Naive thymus-derived CD4-positive, alpha-beta T cell (primary cell): ENCODE measurements around the gene SYNRG. TPM values are rescaled to one million over a fixed set of nuclear protein-coding genes. Genes with fewer than 3 reads are reported as not detected.

Experiments used
- ATAC-seq: fragments of 150-1000 bp; cut with Tn5 transposase; 2 replicates; pipeline ENCODE4 v1.10.0; 2021; ENCODE audit warnings: mild to moderate bottlenecking, moderate library complexity
- CTCF ChIA-PET: fragments of 350-600 bp; sonication (Branson Sonifier 250); formaldehyde crosslinking; loops from one replicate; lab custom pipeline; 2021; ENCODE audit warnings: antibody characterized with exemption; lab: Charles Lee
- POLR2A ChIA-PET: fragments of 350-600 bp; sonication (Branson Sonifier 250); formaldehyde crosslinking; loops from one replicate; lab custom pipeline; 2021; ENCODE audit warnings: antibody characterized with exemption, inconsistent platforms; lab: Charles Lee
- DNase-seq, 9 donors: peaks; one replicate each; pipeline versions ENCODE4 v3.0.0 to v3.0.0-alpha.2; 2020 to 2022; ENCODE audit warnings: mixed read lengths in 1 of 9
- H3K27ac ChIP-seq: one replicate; pipeline ENCODE4 v1.7.0; 2013; ENCODE audit warnings: mild to moderate bottlenecking, low read depth, low read length, moderate library complexity
- H3K27me3 ChIP-seq, 2 donors: one replicate each; pipeline ENCODE4 v1.7.0; 2013; ENCODE audit warnings: low read length in 2 of 2, mild to moderate bottlenecking in 2 of 2, moderate library complexity in 2 of 2; ENCODE audit not compliant: control insufficient read depth in 2 of 2, insufficient read depth in 2 of 2
- H3K36me3 ChIP-seq, 3 experiments: 1 replicate in 2 of 3; 2 replicates in 1 of 3; pipeline ENCODE4 v1.7.0; 2013; ENCODE audit warnings: low read length in 3 of 3, mild to moderate bottlenecking in 3 of 3, moderate library complexity in 1 of 3; ENCODE audit not compliant: insufficient read depth in 3 of 3, control insufficient read depth in 2 of 3
- H3K4me1 ChIP-seq, 2 donors: one replicate each; pipeline ENCODE4 v1.7.0; 2013; ENCODE audit warnings: low read length in 2 of 2, mild to moderate bottlenecking in 2 of 2, moderate library complexity in 1 of 2; ENCODE audit not compliant: control insufficient read depth in 2 of 2, insufficient read depth in 2 of 2
- H3K4me3 ChIP-seq: 2 replicates; pipeline ENCODE4 v1.7.0; 2013; ENCODE audit warnings: mild to moderate bottlenecking, low read length
- H3K9me3 ChIP-seq, 3 experiments: 1 replicate in 2 of 3; 2 replicates in 1 of 3; pipeline ENCODE4 v1.7.0; 2013; ENCODE audit warnings: low read length in 3 of 3; ENCODE audit not compliant: control insufficient read depth in 2 of 3
- H3K27ac Mint-ChIP-seq, 9 donors: one replicate each; pipeline ENCODE4 v1.8.0; 2020 to 2022; ENCODE audit warnings: mixed read lengths in 9 of 9, mild to moderate bottlenecking in 8 of 9, moderate library complexity in 5 of 9, inconsistent platforms in 2 of 9
- H3K27me3 Mint-ChIP-seq, 5 donors: one replicate each; pipeline ENCODE4 v1.8.0; 2021 to 2022; ENCODE audit warnings: mixed read lengths in 5 of 5, mild to moderate bottlenecking in 1 of 5
- H3K36me3 Mint-ChIP-seq, 5 donors: one replicate each; pipeline ENCODE4 v1.8.0; 2020 to 2022; ENCODE audit warnings: mixed read lengths in 5 of 5, mild to moderate bottlenecking in 3 of 5, inconsistent platforms in 1 of 5
- H3K4me1 Mint-ChIP-seq, 7 donors: one replicate each; pipeline ENCODE4 v1.8.0; 2020 to 2022; ENCODE audit warnings: mixed read lengths in 7 of 7, mild to moderate bottlenecking in 3 of 7, inconsistent platforms in 1 of 7
- H3K4me3 Mint-ChIP-seq, 10 donors: one replicate each; pipeline ENCODE4 v1.8.0; 2020 to 2022; ENCODE audit warnings: mild to moderate bottlenecking in 10 of 10, mixed read lengths in 10 of 10, moderate library complexity in 6 of 10, inconsistent platforms in 2 of 10
- H3K9me3 Mint-ChIP-seq, 11 donors: one replicate each; pipeline ENCODE4 v1.8.0; 2020 to 2022; ENCODE audit warnings: mixed read lengths in 11 of 11, mild to moderate bottlenecking in 4 of 11, inconsistent platforms in 1 of 11, moderate library complexity in 1 of 11
- intact Hi-C, 2 donors: fragments of 100-400 bp; cut with micrococcal nuclease; formaldehyde crosslinking; loops; one replicate each; pipeline ENCODE4 v1.15.1; 2023
- polyA plus RNA-seq, 2 donors: library from polyadenylated mRNA; unstranded; fragments of 300-500 nt; fragmentation: Illumina TruSeq; gene quantifications; one replicate each; pipeline ENCODE4 v1.2.3, GENCODE V29; 2021
- total RNA-seq, 6 experiments: library from RNA in 5 of 6; stranded (reverse) in 5 of 6; gene quantifications; 1 replicate in 5 of 6; 2 replicates in 1 of 6; pipeline ENCODE4 v1.2.3 and lab custom pipeline; 2021 to 2026

Gene SYNRG
- total and polyA plus RNA-seq, 7 experiments from 2014 or later: 70.9 to 146 (median 100) TPM

GRCh38 chr17:37530420-37530819, 78.8 kb downstream of the SYNRG start:
- intact Hi-C loops: no loop called here
- H3K4me1 ChIP-seq: no peaks in the 10 kb centered on the region
- peaks cover 17 to 66% (median 20%) of the 10 kb centered on the region in 3 experiments for H3K36me3 ChIP-seq
- ChIA-PET POLR2A (interaction anchor here (0.6 kb wide), 1 partner anchor 15 kb away, joined by 5 read pairs; no protein-coding TSS in a partner anchor), CTCF (interaction anchor here (1.1 kb wide), 1 partner anchor 8 kb away, joined by 3 read pairs; no protein-coding TSS in a partner anchor)
- H3K4me3 ChIP-seq: no peak overlapping the region
- H3K4me1 Mint-ChIP-seq: peaks cover 0 to 8% (median 2%) of the 10 kb centered on the region in 7 donors
- no peak overlapping the region for H3K4me3 Mint-ChIP-seq
- H3K27me3 Mint-ChIP-seq: no peaks in the 10 kb centered on the region
- peaks cover 0 to 22% (median 19%) of the 10 kb centered on the region in 5 donors for H3K36me3 Mint-ChIP-seq
- peaks cover 0 to 2% (median 0%) of the 10 kb centered on the region in 11 donors for H3K9me3 Mint-ChIP-seq
- no peak overlapping the region for H3K27ac ChIP-seq
- ATAC-seq (no peak), DNase-seq (no peak)
- H3K9me3 ChIP-seq: no peaks in the 10 kb centered on the region
- H3K27me3 ChIP-seq: no peaks in the 10 kb centered on the region
- H3K27ac Mint-ChIP-seq: peak overlapping the region in 6 of 9 donors; percentile 22 to 87 (median 44)

GRCh38 chr17:37527249-37527851, 81.9 kb downstream of the SYNRG start:
- H3K4me1 ChIP-seq: no peaks in the 10 kb centered on the region
- H3K27ac ChIP-seq: no peak overlapping the region
- intact Hi-C loops: loop anchor here (1.0 to 2.0 kb wide), 2 partner anchors 82 to 263 kb away; partner anchors contain the start of gene SYNRG (in 1 of the 2)
- ChIA-PET CTCF (interaction anchor here (0.6 to 1.5 kb wide), 7 partner anchors 10 to 289 kb away, joined by 3 to 12 read pairs (median 3); partner anchors contain the start of gene SYNRG), POLR2A (no interaction called here)
- H3K9me3 ChIP-seq: no peaks in the 10 kb centered on the region
- H3K27ac Mint-ChIP-seq: peak overlapping the region in 6 of 9 donors; percentile 12 to 52 (median 38)
- ATAC-seq (peak; percentile 74), DNase-seq (peak in 7 of 9 donors; percentile 13 to 59 (median 49))
- H3K4me3 Mint-ChIP-seq: no peak overlapping the region
- H3K4me1 Mint-ChIP-seq: peaks cover 7 to 25% (median 15%) of the 10 kb centered on the region in 7 donors
- H3K36me3 ChIP-seq: peaks cover 15 to 82% (median 22%) of the 10 kb centered on the region in 3 experiments
- no peak overlapping the region for H3K4me3 ChIP-seq
- H3K9me3 Mint-ChIP-seq: no peaks in the 10 kb centered on the region
- no peaks in the 10 kb centered on the region for H3K27me3 Mint-ChIP-seq
- H3K36me3 Mint-ChIP-seq: peaks cover 6 to 29% (median 22%) of the 10 kb centered on the region in 5 donors
- no peaks in the 10 kb centered on the region for H3K27me3 ChIP-seq

GRCh38 chr17:37523715-37524219, 85.5 kb downstream of the SYNRG start:
- no peak for DNase-seq
- intact Hi-C loops: no loop called here

GRCh38 chr17:37521821-37522220, 87.4 kb downstream of the SYNRG start:
- Histone ChIP-seq H3K27me3 (no peaks in the 10 kb centered on the region), H3K4me3 (no peak overlapping the region), H3K27ac (no peak overlapping the region), H3K9me3 (no peaks in the 10 kb centered on the region), H3K4me1 (no peaks in the 10 kb centered on the region), H3K36me3 (peaks cover 0 to 90% (median 22%) of the 10 kb centered on the region in 3 experiments)
- Mint-ChIP-seq H3K4me1 (peaks cover 13 to 23% (median 15%) of the 10 kb centered on the region in 7 donors), H3K27me3 (no peaks in the 10 kb centered on the region), H3K36me3 (peaks cover 11 to 40% (median 26%) of the 10 kb centered on the region in 5 donors), H3K9me3 (no peaks in the 10 kb centered on the region), H3K27ac (peak overlapping the region in 7 of 9 donors; percentile 0 to 90 (median 51)), H3K4me3 (no peak overlapping the region)
- ATAC-seq: no peak
- no peak for DNase-seq
- ChIA-PET CTCF (interaction anchor here (1.0 to 1.3 kb wide), 2 partner anchors 9 to 11 kb away, joined by 3 read pairs; no protein-coding TSS in a partner anchor), POLR2A (no interaction called here)
- intact Hi-C loops: no loop called here

More at GRCh38 chr17:37523715-37524219, 85.5 kb downstream of the SYNRG start:
- no peak for ATAC-seq
- peaks cover 15 to 25% (median 18%) of the 10 kb centered on the region in 7 donors for H3K4me1 Mint-ChIP-seq
- H3K36me3 ChIP-seq: peaks cover 8 to 80% (median 12%) of the 10 kb centered on the region in 3 experiments
- H3K27me3 ChIP-seq: no peaks in the 10 kb centered on the region
- H3K27me3 Mint-ChIP-seq: no peaks in the 10 kb centered on the region
- ChIA-PET CTCF (interaction anchor here (0.6 kb wide), 1 partner anchor 12 kb away, joined by 7 read pairs; no protein-coding TSS in a partner anchor), POLR2A (no interaction called here)
- no peak overlapping the region for H3K4me3 ChIP-seq
- H3K36me3 Mint-ChIP-seq: peaks cover 6 to 33% (median 20%) of the 10 kb centered on the region in 5 donors
- H3K4me1 ChIP-seq: no peaks in the 10 kb centered on the region
- no peaks in the 10 kb centered on the region for H3K9me3 ChIP-seq
- peak overlapping the region; percentile 4 to 88 (median 71) for H3K27ac Mint-ChIP-seq
- peak overlapping the region; percentile 44 for H3K27ac ChIP-seq
- H3K4me3 Mint-ChIP-seq: peak overlapping the region in 1 of 10 donors; percentile 65
- no peaks in the 10 kb centered on the region for H3K9me3 Mint-ChIP-seq

- Histone ChIP-seq H3K9me3 (no peaks in the 10 kb centered on the region), H3K27ac (no peak overlapping the region), H3K27me3 (no peaks in the 10 kb centered on the region), H3K36me3 (peaks cover 6 to 91% (median 22%) of the 10 kb centered on the region in 3 experiments), H3K4me1 (no peaks in the 10 kb centered on the region), H3K4me3 (no peak overlapping the region)
- DNase-seq (no peak), ATAC-seq (no peak)
- intact Hi-C loops: no loop called here
- ChIA-PET CTCF (no interaction called here), POLR2A (interaction anchor here (1.5 kb wide), 1 partner anchor 29 kb away, joined by 3 read pairs; no protein-coding TSS in a partner anchor)
- Mint-ChIP-seq H3K9me3 (no peaks in the 10 kb centered on the region), H3K27me3 (no peaks in the 10 kb centered on the region), H3K4me1 (peaks cover 13 to 23% (median 15%) of the 10 kb centered on the region in 7 donors), H3K36me3 (peaks cover 11 to 46% (median 25%) of the 10 kb centered on the region in 5 donors), H3K4me3 (no peak overlapping the region), H3K27ac (peak overlapping the region in 7 of 9 donors; percentile 19 to 68 (median 44))
These were observed 89.0 kb downstream of the SYNRG start for GRCh38 chr17:37520174-37520573.

GRCh38 chr17:37519251-37519985, 89.8 kb downstream of the SYNRG start:
- no peaks in the 10 kb centered on the region for H3K27me3 ChIP-seq
- peak overlapping the region in 7 of 9 donors; percentile 19 to 79 (median 68) for H3K27ac Mint-ChIP-seq
- no peak for DNase-seq
- CTCF ChIA-PET: no interaction called here
- no peaks in the 10 kb centered on the region for H3K9me3 Mint-ChIP-seq
- no peaks in the 10 kb centered on the region for H3K27me3 Mint-ChIP-seq
- H3K36me3 ChIP-seq: peaks cover 6 to 87% (median 25%) of the 10 kb centered on the region in 3 experiments
- H3K4me1 Mint-ChIP-seq: peaks cover 10 to 19% (median 13%) of the 10 kb centered on the region in 7 donors
- H3K9me3 ChIP-seq: no peaks in the 10 kb centered on the region
- ATAC-seq: no peak
- H3K4me3 Mint-ChIP-seq: no peak overlapping the region
- no peak overlapping the region for H3K27ac ChIP-seq
- H3K4me3 ChIP-seq: no peak overlapping the region
- intact Hi-C loops: no loop called here
- no peaks in the 10 kb centered on the region for H3K4me1 ChIP-seq
- POLR2A ChIA-PET: interaction anchor here (1.5 kb wide), 1 partner anchor 28 kb away, joined by 3 read pairs; no protein-coding TSS in a partner anchor
- peaks cover 11 to 42% (median 21%) of the 10 kb centered on the region in 5 donors for H3K36me3 Mint-ChIP-seq
